ENCODE measurements around the gene KIF7.

The KIF7 gene

GRCh38 chr15:89578146-89578545, 77.1 kb downstream of the KIF7 start:
- Histone ChIP-seq H4K20me1 (ENCODE audit: insufficient read depth, low read length) (peaks cover 58% of the 10 kb centered on the region), H3K9me3 (ENCODE audit: insufficient read depth, low read length, severe bottlenecking) (no peaks in the 10 kb centered on the region), H3K9ac (ENCODE audit: low read depth, low read length) (peak overlapping the region; percentile 60), H3K4me1 (ENCODE audit: insufficient read depth, low read length) (peaks cover 58% of the 10 kb centered on the region), H3K4me2 (ENCODE audit: insufficient read depth, low read length) (peak overlapping the region; percentile 92), H3K4me3 (ENCODE audit: low read depth in 1 of 2, low read length in 2 of 2) (peak overlapping the region; percentile 27 to 77; a peak in 3 of 4 replicates), H2AFZ (ENCODE audit: low read depth, low read length) (no peak overlapping the region), H3K79me2 (ENCODE audit: insufficient read depth, low read length) (peaks cover 79% of the 10 kb centered on the region), H3K27ac (ENCODE audit: low read length) (peak overlapping the region; percentile 58; the same call in 1 of the 2 replicates), H3K27me3 (ENCODE audit: insufficient read depth, low read length, poor library complexity) (no peaks in the 10 kb centered on the region), H3K36me3 (ENCODE audit: insufficient read depth, low read length) (peaks cover 60% of the 10 kb centered on the region)
- DNase-seq: no peak
- no peak for ATAC-seq (ENCODE audit: insufficient read depth, low read depth)
- TF ChIP-seq CTCF (IDR thresholded peaks at IDR 0.05; ENCODE audit: borderline replicate concordance, extremely low read depth, low read length, poor library complexity, severe bottlenecking) (no peak), EZH2 (IDR thresholded peaks at IDR 0.05; ENCODE audit: borderline replicate concordance, low read depth, low read length, severe bottlenecking) (no peak)

All from DND-41 (cell line).